Globus pallidus (tissue), 1 donor: ENCODE results near the gene ABCC6.
"Not testable (repeated sequence)": the region's sequence is repeated elsewhere in the genome, so short reads cannot be mapped to it uniquely, and the experiment has no call there.

ENCODE experiments used
- DNase-seq: peaks from one replicate; pipeline ENCODE4 v3.0.0-alpha.2; 2015; ENCODE audit warnings: low spot score

Gene ABCC6

GRCh38 chr16:16161319-16161718 lies 62.0 kb downstream of the ABCC6 start:
- no peak for DNase-seq

- no peak for DNase-seq
Measured at GRCh38 chr16:16159662-16160061, 63.6 kb downstream of the ABCC6 start.

- DNase-seq: no peak
Measured at GRCh38 chr16:16158741-16159374, 64.4 kb downstream of the ABCC6 start.

- no peak for DNase-seq
Measured at GRCh38 chr16:16158082-16158658, 65.1 kb downstream of the ABCC6 start.

- DNase-seq: no peak
Measured at GRCh38 chr16:16157166-16157565, 66.1 kb downstream of the ABCC6 start.

GRCh38 chr16:16155234-16155633 lies 68.1 kb downstream of the ABCC6 start:
- DNase-seq: no peak

GRCh38 chr16:16154281-16154951 lies 68.9 kb downstream of the ABCC6 start:
- no peak for DNase-seq

- DNase-seq: not testable (repeated sequence)
Measured at GRCh38 chr16:16153000-16153399, 70.3 kb downstream of the ABCC6 start.

- no peak for DNase-seq
Measured at GRCh38 chr16:16151315-16151714, 72.0 kb downstream of the ABCC6 start.

GRCh38 chr16:16150878-16151152 lies 72.5 kb downstream of the ABCC6 start:
- DNase-seq: no peak

- DNase-seq: peak; percentile 94
Measured at GRCh38 chr16:16150117-16150877, 73.0 kb downstream of the ABCC6 start.

GRCh38 chr16:16149710-16150116 lies 73.6 kb downstream of the ABCC6 start:
- DNase-seq: no peak

GRCh38 chr16:16148755-16149154 lies 74.5 kb downstream of the ABCC6 start:
- no peak for DNase-seq

- not testable (repeated sequence) for DNase-seq
Measured at GRCh38 chr16:16148000-16148599, 75.2 kb downstream of the ABCC6 start.

GRCh38 chr16:16147316-16147999 lies 75.8 kb downstream of the ABCC6 start:
- DNase-seq: no peak

- DNase-seq: no peak
Measured at GRCh38 chr16:16146380-16147315, 76.6 kb downstream of the ABCC6 start.

- no peak for DNase-seq
Measured at GRCh38 chr16:16145286-16145685, 78.0 kb downstream of the ABCC6 start.

GRCh38 chr16:16144416-16144815 lies 78.9 kb downstream of the ABCC6 start:
- no peak for DNase-seq

- no peak for DNase-seq
Measured at GRCh38 chr16:16143931-16144330, 79.4 kb downstream of the ABCC6 start.

- DNase-seq: no peak
Measured at GRCh38 chr16:16143038-16143763, 80.1 kb downstream of the ABCC6 start.
